ENCODE data around the gene ROR2.
A peak's percentile ranks its signal among the peaks of the same experiment; 100 is the strongest.

Gene ROR2

DNA sequence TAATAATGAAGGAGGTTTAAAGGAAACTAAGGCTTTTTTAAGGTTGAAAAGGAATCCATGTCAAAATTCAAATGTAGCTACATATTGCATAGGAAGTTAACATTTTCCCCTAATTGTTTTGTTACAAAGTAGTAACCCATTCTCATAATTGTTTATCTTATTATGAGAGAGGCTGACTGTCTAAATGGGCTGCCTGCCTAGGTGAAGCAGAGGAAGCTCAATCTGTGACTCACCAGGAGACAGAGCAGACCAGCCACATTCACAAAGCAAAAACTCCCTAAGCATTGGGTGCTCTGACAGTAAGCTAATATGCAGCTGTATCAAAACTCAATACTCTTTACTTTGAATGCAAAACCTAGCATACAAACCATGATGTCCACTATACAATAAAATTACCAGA lies 208.5 kb downstream of the ROR2 start:
- no peak for DNase-seq (ENCODE audit: low read depth in 2 of 2)

DNA sequence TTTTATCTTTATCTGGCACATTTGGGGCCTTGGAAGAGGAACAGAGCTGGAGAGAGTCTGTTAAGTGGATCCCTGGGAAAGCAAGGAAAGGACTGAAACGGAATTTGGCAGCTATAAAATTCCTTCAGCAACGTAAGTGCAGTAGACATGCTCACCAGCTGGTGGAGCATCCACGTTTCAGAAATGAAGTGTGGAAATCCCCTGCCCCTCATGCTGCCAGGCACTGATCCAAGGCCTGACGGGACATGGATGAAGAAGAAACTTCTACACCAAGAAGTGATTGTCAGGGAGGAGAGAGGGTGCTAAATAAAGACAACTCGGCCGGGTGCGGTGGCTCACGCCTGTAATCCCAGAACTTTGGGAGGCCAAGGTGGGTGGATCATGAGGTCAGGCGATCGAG lies 209.3 kb downstream of the ROR2 start:
- DNase-seq (ENCODE audit: low read depth in 2 of 2) = no peak

DNA sequence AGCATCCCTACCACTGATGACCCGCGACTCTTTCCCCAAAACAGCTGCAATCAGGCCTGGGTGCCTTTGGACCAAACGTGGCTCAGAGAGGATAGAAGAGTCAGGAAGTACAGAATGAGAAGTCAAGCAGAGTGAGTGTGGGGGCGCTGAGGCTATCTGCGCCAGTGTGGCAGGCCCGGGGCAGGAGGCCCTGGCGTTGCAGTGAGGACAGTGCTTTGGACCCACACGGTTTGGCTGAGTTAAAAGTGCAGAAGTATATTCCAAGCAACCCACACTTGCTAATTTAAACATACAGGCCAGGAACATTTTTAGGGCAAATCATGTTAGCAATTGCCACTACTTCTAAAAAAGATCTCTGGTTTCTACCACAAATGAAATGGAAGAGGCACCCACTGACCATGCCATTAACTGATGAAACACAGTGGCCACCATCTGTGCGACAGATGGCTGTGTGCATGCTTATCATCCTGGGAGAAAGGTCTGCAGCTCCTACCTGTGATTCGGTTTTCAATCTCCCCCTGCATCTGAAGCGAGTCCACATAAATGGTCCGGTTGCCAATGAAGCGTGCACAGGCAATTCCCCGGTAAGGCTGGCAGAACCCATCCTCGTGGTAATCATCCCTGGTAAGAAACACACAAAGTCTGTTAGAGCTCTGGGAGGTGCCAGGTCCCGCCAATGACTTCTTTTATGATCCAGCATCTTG lies 213.0 kb downstream of the ROR2 start:
- DNase-seq (ENCODE audit: low read depth in 2 of 2) = no peak

DNA sequence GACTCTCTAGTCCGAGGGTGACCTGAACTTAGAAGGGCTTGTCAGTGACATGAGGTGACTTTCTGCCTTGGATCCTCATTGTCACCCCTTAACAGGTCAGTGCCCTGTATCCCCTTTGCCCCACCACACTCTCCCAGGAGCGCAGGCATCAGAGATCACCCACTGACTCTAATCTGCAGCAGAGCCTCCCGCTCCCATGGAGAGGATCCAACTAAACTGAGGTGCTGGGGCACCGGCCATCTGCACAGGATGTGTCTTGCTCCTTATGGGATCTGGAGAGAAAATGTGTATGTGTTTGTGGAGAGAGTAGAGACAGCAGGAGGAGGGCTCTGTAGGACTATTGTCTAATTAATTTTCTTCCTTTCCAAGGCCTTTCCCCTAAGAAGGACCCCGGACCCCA lies 213.7 kb downstream of the ROR2 start:
- DNase-seq (ENCODE audit: low read depth in 2 of 2) = no peak

DNA sequence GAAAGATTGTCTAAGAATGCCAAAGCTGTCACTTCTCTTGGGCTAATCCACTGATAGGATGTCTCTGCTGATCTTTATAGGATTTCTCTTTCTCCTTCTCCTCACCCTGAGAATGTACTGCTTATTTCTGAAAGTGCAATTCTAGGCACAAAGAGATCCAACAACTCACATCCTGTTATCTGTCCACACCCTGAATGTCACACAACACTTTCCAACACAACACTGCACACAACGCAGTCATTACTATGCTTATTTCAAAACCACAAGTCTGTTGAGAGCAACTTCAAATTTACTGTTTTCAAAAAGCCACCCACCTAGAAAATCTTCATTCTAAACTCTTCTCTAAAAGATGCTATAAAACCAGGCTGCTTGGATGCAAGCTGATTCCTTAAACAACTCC lies 215.0 kb downstream of the ROR2 start:
- no peak for DNase-seq (ENCODE audit: low read depth in 2 of 2)

DNA sequence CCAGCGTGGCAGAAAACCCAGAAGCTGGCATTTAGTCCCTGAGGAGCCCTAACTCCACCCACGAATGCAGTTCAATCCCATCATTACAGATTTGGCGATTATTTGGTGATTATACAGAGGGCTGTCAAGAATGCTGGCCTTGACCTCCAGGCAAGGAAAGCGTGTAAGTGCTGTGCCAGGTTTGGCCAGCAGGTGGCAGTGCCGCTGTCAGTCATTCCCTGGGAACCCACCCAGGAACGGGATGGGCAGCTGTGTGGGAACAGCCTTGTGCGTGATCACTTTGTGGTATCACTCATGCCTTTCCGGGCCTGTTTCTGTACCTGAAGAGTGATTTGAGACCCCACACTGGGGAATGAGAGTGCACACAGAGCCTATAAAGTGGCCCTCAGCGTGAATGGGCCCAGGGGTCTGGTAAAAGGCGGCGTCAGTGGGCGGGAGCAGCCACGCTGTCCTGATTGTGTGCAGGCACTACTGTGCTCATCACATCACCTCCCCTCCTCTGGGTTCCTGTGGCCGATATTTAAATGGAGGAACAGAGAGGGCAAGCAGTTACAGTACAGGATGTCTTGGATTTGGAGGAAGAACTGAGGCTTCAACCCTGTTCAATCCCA lies 215.6 kb downstream of the ROR2 start:
- DNase-seq (ENCODE audit: low read depth in 2 of 2) = peak; percentile 17 to 30

DNA sequence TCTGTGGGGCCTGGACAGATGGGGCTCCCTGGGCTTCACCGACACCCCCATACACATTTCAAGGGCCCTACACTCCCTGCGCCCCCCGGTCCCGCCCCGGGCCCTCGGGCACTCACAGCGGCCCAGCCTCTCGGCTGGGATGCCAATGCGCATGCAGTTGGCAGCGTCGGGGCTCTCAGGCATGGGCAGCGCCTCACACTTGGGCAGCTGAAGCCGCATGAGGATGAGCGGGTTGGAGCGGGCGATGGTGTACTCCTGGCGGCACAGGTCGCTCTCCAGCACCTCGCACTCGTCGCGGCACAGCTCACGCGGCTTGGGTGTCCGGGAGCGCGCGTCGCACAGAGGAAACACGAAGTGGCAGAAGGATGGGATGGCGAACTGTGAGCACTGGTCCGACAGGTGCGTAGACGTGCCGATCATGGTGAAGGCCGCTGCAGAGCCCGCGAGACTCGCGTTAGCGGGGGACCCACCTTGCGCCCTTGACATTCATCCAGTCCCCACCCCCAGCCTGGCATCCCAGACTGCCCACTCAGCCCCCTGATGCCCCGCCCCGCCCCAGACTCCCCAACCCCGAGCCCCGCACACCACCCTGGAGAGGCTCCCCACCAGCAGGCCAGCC lies 216.9 kb downstream of the ROR2 start:
- no peak for DNase-seq (ENCODE audit: low read depth in 2 of 2)

DNA sequence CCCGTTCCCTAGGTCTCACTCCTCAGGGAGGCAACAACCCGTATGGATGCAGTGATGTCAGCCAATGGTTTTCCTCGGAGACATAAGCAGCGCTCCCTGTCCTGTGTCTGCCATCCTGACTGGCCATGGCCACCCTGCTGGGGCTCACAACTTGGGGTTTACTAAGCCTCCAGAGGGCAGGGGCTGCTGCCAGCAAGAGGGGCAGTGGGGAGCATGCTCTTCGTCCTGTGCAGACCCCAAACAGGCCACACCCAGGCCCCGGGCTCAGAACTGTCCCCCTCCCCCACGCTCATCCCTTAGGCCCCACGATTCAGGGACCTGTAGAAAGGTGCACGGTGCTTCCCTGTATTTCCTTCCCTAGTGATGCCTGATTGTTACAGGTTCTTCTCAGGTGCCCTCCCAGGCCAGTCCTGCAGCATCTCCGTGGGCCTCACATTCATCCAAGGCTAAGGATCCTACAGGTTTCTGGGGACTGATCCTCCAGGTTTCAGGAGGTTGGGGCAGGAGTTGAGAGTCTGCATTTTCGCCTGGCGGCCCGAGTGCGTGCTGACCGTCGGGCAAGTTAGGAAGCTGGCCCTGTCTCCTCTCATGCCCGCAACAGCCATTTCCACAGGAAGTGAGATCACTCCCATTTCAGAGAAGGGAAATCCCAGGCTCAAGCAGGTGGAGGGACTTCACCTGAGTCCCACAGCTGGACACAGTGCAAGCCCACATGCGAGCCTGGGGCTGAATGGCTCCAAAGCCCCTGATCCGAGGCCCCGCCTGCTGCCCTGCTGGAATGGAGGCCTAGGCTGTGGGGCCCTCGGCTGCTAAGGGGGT lies 217.6 kb downstream of the ROR2 start:
- no peak for DNase-seq (ENCODE audit: low read depth in 2 of 2)

DNA sequence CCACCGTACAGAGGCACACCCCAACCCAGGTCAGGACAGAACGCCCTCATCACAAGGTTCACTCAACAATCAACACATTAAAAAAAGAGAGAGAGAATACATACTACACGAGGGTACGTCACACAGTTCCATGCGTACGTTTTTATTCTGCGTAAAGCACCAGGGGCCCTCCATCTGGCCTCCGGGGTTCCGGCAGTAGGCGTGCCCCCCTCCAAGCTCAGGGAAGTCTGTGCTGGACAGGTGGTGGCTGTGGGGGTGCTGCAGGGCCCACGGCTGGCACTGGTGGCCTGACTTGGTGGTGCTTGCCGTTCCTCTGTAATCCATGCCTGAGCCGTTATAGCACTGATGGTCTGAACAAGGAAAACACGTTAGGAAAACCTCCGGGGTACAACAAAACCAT lies 219.2 kb downstream of the ROR2 start:
- DNase-seq (ENCODE audit: low read depth in 2 of 2) = no peak

DNA sequence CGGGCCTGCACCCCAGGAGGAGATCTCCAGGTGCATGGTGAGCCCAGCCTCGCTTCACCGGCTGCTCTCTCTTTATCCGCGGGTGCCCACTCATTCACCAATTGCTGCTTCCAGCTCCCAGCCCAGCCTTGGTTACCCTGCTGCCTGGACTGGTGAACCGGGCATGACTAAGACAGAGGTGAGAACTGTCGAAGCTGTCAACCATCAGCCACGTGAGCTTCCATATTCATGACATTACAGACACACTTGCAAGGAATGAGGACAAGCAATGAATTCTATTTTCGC lies 220.5 kb downstream of the ROR2 start:
- DNase-seq (ENCODE audit: low read depth in 2 of 2) = no peak

DNA sequence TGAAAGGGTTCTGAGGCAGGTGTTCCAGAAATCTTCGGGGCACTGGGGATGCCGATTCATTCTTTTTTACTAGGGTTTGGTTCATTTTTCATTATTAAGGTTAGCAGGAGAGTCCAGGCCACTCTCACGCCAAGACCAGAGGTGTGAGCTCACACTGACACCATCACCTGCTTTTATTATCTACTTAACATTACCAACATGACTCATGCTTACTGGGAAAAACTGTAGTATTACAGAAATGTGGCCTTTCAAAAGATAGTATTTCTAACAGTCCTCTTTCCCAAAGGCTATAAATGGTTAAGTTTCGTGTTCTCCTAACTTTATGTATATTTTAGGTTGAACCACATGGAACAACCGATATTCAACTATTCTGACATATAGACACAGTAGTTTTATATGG lies 222.1 kb downstream of the ROR2 start:
- no peak for DNase-seq (ENCODE audit: low read depth in 2 of 2)

DNA sequence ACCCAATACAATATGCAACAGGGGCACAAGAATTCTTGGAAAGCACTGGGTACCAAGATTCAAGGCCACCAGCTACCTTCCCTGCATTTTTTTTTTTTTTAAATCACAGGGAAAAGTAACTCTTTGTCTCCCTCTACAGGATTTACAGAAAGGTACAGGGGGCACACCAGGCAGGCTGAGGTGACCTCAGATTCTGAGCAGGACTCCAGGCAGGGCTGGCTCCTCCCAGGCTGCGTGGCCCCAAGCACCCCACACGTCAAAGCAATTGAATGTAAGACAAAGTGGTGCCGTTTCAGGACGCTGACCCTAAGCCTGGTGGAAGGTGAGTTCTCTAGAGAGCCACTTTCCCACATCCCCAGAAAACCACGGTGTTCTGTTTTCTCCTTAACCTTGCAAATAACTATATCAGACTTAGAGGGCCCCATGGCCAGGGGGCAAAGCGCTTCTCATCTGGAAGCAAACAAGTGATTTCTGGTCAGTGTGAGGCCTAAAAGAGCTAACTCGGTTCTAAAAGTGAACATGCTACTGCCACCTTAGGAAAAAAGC lies 222.6 kb downstream of the ROR2 start:
- no peak for DNase-seq (ENCODE audit: low read depth in 2 of 2)

DNA sequence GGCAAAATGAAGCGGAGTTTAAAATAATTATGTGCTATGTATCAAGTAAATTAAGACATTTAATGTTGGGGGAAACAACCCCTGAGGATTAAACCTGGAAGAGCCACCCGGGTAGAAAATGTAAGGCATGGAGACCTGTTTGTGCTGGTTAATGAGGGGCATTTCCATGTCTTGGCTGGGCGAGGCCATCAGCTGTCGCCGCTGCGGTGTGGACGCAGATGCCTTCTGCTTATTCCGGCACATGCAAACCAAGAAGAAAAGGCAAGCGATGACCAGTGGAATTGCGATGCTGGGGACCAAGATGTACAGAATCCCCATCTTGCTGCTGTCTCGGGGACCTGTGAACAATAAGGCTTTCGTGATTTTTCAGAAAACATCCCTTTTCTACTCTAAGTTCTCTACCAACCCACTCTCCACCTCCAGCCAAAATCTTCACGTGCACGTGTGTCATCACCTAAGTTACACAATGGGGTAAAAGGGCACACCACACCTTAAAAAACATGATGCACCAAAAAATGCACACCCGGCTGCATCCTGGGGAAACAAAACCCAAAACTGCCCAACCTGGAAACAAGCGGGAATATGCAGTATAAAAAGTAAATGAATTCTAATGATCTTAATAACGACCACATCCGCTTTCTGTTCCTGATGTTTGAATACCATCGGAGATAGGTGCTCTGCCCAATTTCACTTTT lies 223.5 kb downstream of the ROR2 start:
- no peak for DNase-seq (ENCODE audit: low read depth in 2 of 2)

DNA sequence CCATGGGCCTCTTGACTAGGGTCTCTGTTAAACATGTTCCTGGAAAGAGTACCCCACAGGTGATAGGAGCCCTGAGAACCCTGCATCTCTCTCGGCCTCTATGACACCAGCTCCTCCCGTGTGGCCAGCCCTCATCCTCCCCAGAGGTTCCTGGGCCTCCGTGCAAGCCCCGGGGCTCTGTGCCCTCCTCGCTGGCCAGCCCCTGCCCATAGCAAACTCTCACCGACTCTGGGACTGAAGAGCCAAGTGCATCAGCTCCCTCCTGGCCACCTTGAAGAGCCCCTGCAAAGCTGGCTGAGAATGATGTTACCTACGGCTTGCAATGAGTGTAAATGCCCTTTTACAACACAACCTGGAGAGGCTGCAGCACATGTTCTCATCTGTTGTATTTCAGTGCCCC lies 224.4 kb downstream of the ROR2 start:
- DNase-seq (ENCODE audit: low read depth in 2 of 2) = no peak

DNA sequence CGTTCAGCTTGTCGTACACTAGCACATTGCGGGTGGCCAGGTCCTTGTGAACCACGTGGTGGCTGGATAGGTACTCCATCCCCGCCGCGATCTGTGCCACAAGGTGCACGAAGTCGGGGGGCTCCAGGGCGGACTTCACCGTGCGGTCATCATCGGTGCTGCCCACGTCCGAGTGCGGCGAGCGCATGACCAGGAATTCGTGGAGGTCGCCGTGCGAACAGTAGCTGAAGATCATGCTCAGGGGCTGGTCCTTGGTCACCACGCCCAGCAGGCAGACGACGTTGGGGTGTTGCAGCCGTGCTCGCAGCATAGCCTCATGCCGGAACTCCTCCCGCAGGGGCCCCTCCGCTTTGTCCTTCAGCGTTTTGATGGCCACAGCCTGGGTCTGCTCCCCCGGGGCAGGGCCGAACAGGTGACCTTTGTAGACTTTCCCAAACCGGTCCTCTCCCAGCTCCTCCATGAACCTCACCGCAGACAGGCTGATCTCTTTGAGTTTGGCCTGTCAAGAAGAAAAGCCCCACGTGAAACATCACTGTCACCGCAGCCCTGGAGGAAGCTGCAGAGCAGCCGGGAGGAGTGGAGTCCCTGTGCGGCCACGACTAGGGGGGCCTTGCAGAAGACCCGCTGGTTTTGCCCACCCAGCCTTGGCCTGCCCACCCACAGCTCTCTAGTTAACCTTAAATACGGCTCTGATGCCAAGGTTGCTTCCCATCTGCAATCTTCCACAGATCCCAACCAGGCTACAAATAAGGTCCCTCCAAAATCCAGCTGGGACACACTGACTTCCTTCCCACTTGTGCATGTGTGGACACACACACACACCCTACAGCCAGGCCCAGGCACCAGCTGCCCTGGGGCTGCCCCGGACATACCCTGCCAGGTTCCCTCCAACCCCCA lies 225.2 kb downstream of the ROR2 start:
- no peak for DNase-seq (ENCODE audit: low read depth in 2 of 2)

DNA sequence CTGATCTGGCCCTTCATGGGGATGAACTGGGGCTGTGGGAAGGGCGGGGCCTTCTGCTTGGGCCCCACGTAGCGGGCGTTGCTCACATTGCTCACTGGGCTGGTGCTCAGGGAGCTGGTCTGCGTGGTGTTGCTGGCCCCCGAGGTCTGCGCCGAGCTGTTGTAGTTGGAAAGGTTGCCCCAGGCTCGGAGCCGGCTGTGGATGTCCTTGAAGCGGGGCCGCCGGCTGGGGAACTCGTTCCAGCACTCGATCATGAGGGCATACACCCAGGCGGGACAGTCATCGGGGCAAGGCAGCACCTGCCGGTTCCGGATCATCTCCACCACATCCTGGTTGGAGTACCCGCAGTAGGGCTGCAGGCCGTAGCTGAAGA lies 226.0 kb downstream of the ROR2 start:
- no peak for DNase-seq (ENCODE audit: low read depth in 2 of 2)

DNA sequence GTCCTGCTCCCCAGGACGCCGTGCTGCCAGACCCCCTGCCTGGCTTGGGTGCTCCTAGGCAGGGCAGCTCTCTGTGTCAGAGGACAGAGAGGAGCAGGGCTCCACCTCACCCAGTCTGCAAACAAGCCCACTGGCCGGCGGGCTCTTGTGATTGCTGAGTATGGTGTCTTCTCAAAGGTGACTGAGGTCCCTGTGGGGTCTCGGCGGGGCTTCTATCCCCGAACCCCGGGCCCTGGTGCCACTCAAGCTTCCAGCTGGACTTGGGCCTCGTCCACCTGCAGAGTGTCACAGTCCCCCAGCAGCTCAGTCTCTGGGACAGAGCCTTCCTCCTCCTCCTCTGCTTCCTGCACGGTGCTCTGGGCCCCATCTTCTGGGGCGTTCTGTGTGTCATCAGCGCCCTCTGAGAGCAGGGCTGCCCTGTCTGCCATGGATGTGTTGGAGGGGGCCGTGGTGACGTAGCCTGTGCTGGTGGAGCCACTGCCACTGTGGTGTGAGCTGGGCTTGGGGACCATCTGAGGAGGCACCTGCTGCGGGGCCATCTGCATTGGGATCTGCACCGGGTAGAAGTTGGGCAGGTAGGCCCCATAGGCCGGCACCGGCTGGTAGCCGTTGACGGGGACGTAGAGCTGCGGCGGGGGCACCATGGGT lies 226.5 kb downstream of the ROR2 start:
- DNase-seq (ENCODE audit: low read depth in 2 of 2) = no peak

DNA sequence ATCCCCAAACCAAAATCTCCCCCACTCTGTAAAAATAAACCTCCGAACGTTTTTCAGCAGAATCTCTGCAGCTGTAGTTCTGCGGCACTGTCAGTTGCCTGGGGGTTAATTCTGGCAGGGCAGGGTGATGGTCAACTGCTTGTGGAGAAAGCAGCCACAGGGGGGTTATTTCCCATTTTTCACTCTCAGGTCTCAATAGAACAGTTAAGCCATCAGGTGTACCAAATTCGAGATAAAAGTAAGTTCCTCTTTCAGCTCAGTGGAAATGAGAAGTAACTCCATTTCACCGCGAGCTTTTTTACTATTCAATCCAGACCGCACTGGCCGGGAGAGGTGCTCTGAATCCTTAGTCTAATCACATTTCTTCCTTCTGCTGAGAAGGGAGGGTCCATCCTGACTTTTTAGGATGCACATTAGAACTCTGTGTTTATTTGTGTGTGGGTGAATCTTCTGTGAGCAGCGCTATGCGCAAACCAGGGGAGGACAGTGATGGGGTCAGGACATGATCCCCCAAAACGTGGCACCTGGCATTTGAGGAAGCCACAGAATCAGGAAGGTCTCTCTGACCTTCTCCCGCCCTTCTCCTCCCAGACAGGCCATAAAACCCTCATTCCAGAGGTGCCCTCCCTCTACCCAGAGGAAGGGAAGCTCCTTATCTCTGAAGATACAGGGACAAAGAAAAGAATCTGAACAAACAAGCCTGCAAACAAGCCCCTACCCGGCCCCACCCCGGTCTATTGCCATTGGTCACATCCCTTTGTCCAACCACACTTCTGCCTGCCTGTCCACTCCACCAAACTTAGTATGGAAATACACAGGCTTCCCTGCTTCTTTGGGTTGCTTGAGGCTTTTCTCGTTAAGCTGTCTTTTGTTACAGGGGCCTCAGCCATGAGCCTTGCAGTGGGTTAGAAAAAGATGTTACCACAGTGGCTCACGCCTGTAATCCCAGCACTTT lies 229.0 kb downstream of the ROR2 start:
- no peak for DNase-seq (ENCODE audit: low read depth in 2 of 2)

DNA sequence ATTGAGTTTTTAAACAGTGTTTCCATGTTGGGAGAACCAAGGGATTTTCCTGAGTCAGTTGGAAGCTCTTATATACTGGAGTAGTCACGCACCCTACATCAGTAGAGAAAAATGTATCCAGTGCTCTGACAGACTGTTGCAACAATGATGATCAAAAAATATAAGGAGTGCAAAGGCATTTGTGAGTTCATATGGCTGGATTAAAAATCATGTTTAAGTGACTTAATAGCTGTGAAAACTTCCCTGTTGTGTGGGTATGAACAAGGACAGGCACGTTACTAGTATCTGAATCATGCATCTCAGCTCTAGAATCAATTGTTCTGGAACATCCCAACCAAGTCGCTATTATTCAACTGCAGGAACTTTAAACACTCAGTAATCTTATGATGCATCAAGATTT lies 229.7 kb downstream of the ROR2 start:
- no peak for DNase-seq (ENCODE audit: low read depth in 2 of 2)

Data from stimulated activated CD8-positive, alpha-beta memory T cell treated with anti-CD3 and anti-CD28 coated beads, Interleukin-2, amount 100 ng/mL, for 1 hour (primary cell).